Stimulated activated CD8-positive, alpha-beta memory T cell treated with anti-CD3 and anti-CD28 coated beads, Interleukin-2, amount 100 ng/mL, for 1 hour (primary cell): ENCODE results near the gene LTB4R2.

Experiments
- DNase-seq, 2 donors: peaks; one replicate each; pipeline ENCODE4 v3.0.0-alpha.2; 2020; ENCODE audit warnings: low read depth in 2 of 2

LTB4R2 gene

DNA sequence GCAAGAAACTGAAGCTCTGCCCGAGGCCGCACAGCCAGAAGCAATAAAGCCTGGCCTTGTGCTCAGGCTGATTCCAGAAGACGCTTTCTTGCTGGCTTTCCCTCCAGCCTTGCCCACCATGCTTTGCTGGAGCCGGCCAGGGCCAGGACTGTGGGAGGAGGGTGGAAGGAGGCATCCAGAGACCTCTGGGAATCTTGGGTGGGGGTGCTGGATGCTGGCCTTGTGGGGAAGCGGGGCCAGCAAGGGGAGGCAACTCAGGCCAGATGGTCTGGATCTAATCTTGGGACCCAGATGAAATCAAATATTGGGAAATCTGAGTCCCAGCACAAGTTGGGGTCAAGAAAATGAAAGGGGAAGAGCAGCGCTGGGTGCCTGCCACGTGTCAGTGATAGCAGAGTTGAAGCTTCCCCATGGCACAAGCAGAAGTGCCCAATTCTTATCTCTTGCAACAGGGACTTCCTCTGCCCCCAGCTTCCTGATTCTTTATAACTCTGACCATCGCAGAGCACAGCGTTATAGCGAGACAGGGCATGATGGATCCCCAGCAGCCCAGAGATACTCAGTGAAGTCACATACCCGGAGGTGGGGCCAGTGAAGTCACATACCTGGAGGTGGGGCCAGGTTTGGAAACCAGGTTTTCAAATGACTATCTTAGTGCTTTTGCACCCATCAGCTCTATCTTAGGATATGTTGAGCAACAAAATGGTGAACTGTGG, 32.2 kb upstream of the LTB4R2 start:
- DNase-seq: no peak

- no peak for DNase-seq
These were observed 31.5 kb upstream of the LTB4R2 start for GRCh38 chr14:24278424-24278823.

- DNase-seq: no peak
These were observed 30.4 kb upstream of the LTB4R2 start for GRCh38 chr14:24279301-24280186.

DNA sequence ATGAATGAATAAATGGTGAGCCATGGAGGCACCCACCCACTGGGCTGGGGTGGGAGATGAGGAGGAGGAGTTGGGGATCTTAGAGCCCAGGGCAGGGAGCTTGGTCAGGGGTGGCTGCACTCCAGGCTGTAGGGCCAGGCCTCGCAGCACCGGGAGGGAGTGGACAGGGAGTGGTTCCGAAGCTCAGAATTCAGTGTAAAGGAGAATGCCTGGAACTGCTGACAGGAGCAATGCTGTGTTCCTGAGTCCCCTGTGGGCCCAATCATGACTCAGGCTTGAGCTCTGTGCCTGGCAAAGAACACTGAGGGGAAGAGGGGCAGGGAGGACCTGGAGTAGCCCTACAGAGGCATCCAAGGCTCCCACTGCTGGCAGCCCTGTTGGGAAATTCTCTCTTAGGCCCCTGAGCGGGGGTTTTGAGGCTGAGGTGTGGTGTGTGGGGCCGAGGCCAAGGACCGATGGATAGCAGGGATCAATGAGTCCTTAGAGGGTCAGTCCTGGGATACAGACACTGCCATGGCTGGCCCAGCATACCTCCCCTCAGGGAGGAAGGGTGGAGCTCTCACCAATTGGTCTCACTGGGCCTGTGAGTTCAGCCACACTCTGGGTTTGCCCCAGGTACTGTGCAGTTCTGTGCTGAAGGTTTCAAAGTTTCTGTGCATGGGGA, 29.0 kb upstream of the LTB4R2 start:
- DNase-seq: no peak

- DNase-seq: no peak
These were observed 28.3 kb upstream of the LTB4R2 start for GRCh38 chr14:24281636-24282035.

GRCh38 chr14:24282736-24283135, 27.2 kb upstream of the LTB4R2 start:
- no peak for DNase-seq

- no peak for DNase-seq
These were observed 26.0 kb upstream of the LTB4R2 start for GRCh38 chr14:24283796-24284460.

GRCh38 chr14:24284501-24285035, 25.4 kb upstream of the LTB4R2 start:
- DNase-seq: no peak

DNA sequence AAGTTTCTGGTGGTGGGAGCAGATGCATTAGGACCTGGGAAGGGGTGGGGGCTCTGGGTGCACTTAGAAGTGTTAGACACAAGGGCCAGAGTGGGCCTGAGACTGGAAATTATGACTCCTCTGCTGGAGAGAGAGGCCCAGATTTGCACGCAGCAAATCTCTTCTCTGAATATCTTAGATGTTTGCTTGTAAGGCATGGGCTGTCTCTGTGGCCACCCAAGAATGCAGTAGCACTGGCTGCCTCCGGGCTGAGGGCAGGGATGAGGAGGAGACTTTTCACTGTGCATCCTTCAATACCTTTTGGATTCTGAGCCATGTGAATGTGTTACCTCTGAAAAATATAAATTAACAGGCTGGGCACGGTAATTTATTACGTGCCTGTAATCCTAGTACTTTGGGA, 24.6 kb upstream of the LTB4R2 start:
- no peak for DNase-seq

DNA sequence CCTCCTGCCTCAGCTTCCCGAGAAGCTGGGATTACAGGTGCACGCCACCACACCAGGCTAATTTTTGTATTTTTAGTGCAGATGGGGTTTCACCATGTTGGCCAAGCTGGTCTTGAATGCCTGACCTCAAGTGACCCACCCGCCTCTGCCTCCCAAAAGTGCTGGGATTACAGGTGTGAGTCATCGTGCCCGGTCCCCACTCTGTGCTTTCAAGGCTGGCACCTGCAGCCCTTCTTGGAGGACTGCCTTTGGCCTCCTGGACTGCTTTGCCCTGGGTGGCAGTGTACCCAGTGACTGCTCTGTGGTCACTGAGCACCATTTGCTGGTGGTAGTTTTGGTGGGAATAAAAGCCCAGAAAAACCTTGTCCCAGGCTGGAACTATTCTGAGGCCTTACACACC, 22.9 kb upstream of the LTB4R2 start:
- DNase-seq: no peak

DNA sequence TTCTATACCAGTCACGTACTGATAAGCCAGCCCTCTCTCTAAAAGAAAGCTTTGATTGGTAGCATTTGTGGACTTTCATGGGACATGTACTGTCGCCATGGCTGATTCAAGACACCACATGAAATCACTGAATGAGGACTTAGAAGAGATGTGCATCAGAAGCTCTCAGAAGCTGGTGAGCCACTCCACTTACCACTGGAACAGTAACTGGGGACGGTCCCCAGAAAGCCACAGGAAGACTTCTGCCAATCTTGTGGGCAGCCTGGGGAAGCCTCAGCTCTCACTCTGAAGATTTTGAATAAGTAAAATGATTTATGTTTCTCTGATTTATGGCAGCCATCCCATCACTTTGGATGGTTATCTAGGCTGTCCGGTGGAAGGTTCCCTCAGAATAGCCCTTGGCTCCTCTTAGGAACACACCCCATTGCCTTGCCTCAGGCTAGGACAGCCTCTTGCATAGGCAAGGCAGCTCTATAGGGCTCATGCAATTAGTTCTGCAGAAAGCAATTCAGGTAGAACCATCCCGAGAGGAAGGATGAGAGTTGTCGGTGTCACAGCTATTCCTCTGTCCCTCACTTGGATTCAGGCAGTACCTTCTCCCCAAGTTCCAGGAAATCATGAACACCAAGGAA, 20.2 kb upstream of the LTB4R2 start:
- no peak for DNase-seq

GRCh38 chr14:24290746-24291145, 19.2 kb upstream of the LTB4R2 start:
- no peak for DNase-seq

GRCh38 chr14:24291446-24292117, 18.4 kb upstream of the LTB4R2 start:
- DNase-seq: no peak

DNA sequence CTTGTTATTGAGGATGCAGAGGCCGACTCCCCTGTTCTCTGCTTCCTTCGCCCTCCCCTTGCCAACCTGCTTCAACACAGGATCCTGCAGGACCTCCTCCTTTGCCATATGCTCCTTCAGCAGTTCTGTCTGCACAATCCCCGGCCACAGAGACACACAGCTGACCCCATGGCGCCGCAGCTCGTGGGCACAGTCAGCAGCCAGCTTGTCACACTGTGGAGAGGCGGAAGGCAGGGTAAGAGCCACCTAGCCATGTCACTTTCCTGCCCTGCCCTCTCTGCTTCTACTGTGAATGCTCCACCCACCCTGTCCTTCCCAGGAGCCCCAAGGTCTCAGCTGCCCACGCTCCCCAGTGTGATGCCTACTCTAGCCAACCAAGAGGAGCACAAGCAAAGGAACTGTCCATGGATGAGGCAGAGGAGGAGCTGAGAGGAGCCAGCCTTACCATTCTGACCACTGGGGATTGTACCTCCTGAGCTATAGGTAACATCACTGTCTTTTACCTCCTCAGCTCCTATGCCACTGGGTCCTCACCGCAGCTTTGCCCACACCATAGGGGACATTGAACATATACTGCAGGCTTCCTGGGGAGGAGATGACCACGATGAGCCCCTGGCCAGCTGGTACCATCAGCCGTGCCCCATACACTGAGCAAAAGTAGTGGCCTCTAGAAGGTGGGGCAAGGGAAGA, 17.7 kb upstream of the LTB4R2 start:
- DNase-seq: no peak

- DNase-seq: no peak
These were observed 16.4 kb upstream of the LTB4R2 start for GRCh38 chr14:24293525-24293924.

DNA sequence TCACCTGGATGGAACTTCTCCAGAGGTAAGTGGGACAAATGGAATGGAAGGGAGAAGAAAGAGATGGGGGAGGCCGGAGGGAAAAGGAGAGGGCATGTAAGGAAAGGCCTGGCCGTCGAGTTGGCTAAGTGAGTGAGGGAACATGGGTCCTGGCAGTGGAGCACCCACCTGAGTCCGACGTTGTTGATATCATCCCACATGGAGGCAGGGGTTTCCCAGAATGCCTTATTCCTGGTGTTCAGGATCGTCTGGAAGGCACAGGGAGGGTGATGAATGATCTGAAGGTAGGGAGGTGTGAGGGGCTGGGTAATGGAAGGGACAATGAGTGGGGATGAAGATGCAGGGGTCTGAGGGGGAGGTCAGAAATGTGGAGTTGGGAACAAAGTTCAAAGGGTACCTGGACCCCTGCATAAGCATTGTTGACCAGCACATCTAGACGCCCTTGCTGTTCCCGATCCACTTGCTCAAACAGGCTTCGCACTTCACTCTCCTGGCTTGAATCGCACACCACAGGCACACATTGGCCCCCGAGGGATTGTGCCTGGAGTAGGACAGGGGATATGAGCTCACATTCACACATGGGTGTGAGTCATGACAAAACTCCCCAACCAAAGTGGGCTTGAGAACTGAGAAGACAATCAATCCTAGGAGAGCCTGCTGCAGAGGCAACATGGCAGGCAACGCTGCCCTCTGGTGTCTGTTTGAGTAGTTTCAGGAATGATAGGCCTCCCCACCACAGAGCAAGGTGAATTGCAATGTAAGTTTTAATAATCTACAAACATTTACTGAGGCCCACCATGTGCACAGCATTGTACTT, 13.4 kb upstream of the LTB4R2 start:
- DNase-seq: peak; percentile 33 to 49

- DNase-seq: no peak
These were observed 12.6 kb upstream of the LTB4R2 start for GRCh38 chr14:24297190-24297964.

DNA sequence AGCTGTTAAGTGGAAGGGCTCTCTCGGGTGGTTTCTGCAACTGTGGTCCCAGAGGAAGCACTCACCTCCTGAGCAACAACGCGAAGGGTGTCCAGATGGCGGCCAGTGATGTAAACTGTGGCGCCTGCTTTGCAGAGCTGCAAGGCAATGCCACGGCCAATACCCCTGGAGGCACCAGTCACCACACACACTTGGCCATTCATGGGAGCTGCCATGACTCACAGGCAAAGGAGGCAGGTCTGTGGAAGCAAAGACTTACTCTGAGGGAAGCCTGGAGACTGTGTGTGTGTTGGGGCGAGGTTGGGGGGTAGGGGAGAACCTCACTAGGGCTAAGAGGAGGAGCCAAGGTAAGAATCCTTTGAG, 11.1 kb upstream of the LTB4R2 start:
- no peak for DNase-seq
